ENCODE measurements around the gene ZNF438. TPM values are rescaled to one million over a fixed set of nuclear protein-coding genes. Genes with fewer than 3 reads are reported as not detected.
"Not testable (repeated sequence)": the region's sequence is repeated elsewhere in the genome, so short reads cannot be mapped to it uniquely, and the experiment has no call there.

The ZNF438 gene
- total RNA-seq, 1 donor from 2014 or later, result 1.7 TPM

DNA sequence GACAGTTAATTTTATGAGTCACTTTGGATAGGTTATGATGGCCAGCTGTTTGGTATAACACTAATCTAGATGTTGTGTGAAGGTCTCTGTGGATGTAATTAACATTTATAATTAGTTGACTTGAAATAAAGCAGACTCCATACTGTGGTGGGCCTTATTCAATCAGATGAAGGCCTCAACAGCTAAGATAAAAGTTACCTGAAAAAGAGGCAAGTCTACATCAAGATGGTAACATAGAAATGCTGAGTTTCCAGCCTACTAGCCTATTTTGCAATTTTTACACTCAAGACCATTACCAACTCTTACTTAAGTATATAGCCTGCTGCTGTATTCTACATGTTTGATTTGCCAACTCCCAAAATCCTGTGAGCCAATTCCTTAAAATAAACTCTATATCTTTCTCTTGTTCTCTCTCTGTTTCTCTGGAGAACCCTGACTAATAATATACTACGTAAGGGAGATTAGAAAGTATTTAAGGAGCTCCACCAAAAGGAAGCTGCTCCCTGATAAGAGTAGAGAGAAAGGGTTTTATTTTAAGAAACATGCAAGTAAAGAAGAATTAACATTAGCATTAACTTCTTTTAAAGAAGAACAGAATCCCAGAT, 42.7 kb downstream of the ZNF438 start:
- H3K27ac ChIP-seq, result peak overlapping the region; percentile 65 to 66
- no peak for DNase-seq (ENCODE audit: low spot score in 2 of 2)

DNA sequence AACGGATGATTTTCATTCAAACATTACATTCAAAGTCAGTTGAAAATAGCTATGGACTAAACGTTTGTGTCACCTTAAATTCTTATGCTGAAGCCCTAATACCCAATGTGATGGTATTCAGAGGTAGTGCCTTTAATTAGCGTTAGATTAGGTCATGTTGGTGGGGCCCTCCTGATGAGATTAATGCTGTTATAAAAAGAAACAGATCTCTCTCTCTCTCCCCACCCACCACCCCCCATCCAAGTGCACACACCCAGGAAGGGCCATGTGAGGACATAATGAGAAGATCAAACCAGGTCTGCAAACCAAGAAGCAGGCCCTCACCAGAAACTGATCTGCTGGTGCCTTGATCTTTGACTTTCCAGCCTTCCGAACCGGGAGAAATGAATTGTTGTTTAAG, 44.2 kb downstream of the ZNF438 start:
- TF ChIP-seq, protein P1, sequence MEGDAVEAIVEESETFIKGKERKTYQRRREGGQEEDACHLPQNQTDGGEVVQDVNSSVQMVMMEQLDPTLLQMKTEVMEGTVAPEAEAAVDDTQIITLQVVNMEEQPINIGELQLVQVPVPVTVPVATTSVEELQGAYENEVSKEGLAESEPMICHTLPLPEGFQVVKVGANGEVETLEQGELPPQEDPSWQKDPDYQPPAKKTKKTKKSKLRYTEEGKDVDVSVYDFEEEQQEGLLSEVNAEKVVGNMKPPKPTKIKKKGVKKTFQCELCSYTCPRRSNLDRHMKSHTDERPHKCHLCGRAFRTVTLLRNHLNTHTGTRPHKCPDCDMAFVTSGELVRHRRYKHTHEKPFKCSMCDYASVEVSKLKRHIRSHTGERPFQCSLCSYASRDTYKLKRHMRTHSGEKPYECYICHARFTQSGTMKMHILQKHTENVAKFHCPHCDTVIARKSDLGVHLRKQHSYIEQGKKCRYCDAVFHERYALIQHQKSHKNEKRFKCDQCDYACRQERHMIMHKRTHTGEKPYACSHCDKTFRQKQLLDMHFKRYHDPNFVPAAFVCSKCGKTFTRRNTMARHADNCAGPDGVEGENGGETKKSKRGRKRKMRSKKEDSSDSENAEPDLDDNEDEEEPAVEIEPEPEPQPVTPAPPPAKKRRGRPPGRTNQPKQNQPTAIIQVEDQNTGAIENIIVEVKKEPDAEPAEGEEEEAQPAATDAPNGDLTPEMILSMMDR (IDR thresholded peaks at IDR 0.05), result no peak
- peaks cover 7 to 36% of the 10 kb centered on the region in 2 donors for H3K4me1 ChIP-seq
- intact Hi-C loops (cut with DNase I), result loop anchor here (5.0 kb wide), 1 partner anchor 170 kb away; no protein-coding TSS in a partner anchor

More for the DNA sequence above, 42.7 kb downstream of the ZNF438 start:
- Histone ChIP-seq H3K9me3 (peaks cover 0 to 5% of the 10 kb centered on the region in 2 donors), H3K4me3 (no peak overlapping the region), H3K36me3 (no peaks in the 10 kb centered on the region), H3K27me3 (no peaks in the 10 kb centered on the region), H3K4me1 (peaks cover 10 to 42% of the 10 kb centered on the region in 2 donors)
- intact Hi-C loops (cut with DNase I), result loop anchor here (5.0 kb wide), 1 partner anchor 172 kb away; no protein-coding TSS in a partner anchor
- TF ChIP-seq, protein P1 (IDR thresholded peaks at IDR 0.05), result no peak

DNA sequence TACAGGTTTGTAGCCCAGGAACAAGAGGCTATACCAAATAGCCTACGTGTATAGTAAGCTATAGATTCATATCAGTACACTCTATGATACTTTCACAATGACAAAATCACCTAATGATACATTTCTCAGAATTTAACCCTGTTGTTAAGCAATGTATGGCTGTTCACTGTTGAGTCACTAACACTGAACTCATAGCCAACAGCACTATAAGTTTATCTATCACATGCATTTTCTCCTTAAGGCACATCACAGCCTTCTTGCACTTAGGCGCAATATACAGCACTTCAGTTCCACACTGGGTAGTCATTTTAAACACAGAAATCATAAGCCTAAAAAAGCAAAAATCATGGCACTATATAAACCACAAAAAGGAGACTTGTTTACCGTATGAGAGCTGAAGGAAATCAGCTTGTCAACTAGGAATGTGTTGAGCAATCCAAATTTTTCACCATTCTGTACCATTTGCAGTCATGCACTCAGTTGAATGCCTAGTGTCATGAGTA, 45.6 kb downstream of the ZNF438 start:
- Histone ChIP-seq H3K36me3 (no peaks in the 10 kb centered on the region), H3K9me3 (peaks cover 0 to 5% of the 10 kb centered on the region in 2 donors), H3K4me3 (no peak overlapping the region), H3K4me1 (peaks cover 9 to 40% of the 10 kb centered on the region in 2 donors), H3K27me3 (no peaks in the 10 kb centered on the region), H3K27ac (peak overlapping the region in 1 of 2 donors; percentile 28)
- TF ChIP-seq, protein P1 (IDR thresholded peaks at IDR 0.05), result no peak
- DNase-seq (ENCODE audit: low spot score in 2 of 2), result no peak
- intact Hi-C loops (cut with DNase I), result loop anchor here (5.0 kb wide), 1 partner anchor 169 kb away; no protein-coding TSS in a partner anchor

More for the DNA sequence above, 44.2 kb downstream of the ZNF438 start:
- Histone ChIP-seq H3K27ac (no peak overlapping the region), H3K4me3 (no peak overlapping the region), H3K27me3 (no peaks in the 10 kb centered on the region), H3K9me3 (peaks cover 0 to 5% of the 10 kb centered on the region in 2 donors), H3K36me3 (no peaks in the 10 kb centered on the region)
- DNase-seq (ENCODE audit: low spot score in 2 of 2), result no peak

DNA sequence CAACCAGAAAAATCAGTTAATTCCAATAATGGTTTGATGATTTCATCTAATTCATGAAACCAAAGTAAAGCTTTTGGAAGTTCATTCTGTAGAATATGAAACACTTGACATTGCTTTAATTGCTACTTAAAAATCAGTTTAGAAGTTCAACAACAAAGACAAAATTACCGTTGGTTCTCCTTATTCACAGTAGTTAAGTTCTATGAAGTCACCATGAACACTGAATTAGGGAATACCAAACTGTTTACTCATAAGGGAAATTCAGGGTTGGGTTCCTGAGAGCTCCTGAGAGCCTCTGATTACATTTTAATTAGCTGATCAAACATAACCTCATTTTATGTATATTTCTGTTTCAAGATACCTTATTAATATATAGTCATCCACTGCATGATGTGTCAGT, 46.2 kb downstream of the ZNF438 start:
- Histone ChIP-seq H3K4me3 (no peak overlapping the region), H3K4me1 (peaks cover 9 to 45% of the 10 kb centered on the region in 2 donors), H3K36me3 (no peaks in the 10 kb centered on the region), H3K27me3 (no peaks in the 10 kb centered on the region), H3K9me3 (peaks cover 0 to 5% of the 10 kb centered on the region in 2 donors), H3K27ac (peak overlapping the region in 1 of 2 donors; percentile 1)
- intact Hi-C loops (cut with DNase I), result loop anchor here (5.0 kb wide), 1 partner anchor 168 kb away; no protein-coding TSS in a partner anchor
- DNase-seq (ENCODE audit: low spot score in 2 of 2), result no peak
- TF ChIP-seq, protein P1 (IDR thresholded peaks at IDR 0.05), result no peak

DNA sequence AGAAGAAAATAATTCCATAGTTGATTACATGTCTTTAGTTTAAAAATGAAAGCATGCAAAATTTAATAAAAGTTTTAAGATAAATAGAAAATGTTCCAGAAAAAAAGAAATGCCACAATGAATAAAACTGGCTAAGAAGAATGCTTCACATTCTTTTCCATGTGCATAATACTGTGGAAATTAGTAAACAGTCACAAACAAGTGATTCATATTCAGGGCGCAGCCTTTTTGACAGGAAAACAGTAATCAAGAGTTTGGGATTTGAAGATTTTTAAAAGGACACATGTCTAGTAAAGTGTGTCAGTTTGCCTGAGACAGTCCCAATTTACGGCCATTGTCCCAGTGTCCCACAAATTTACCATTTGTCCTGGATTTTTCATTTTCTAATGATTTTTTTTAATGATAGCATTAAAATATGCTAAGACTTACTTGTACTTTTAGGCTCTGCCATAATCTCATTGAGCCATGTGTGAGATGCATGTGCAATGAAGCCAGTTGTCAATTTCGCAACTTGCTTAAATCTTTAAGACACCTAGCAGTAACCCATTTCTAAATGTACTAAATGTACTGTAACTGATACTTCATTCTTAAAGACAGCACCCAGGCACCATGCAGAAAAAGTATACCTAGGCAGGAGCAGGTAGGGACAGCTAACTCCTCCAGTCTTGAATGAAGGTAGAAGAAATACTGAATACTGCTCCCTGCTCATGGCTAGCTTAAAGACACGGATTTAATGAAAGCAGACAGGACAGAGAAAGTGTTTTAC, 46.9 kb downstream of the ZNF438 start:
- no peaks in the 10 kb centered on the region for H3K27me3 ChIP-seq
- intact Hi-C loops (cut with DNase I), result loop anchor here (5.0 kb wide), 2 partner anchors 48 to 167 kb away; partner anchors contain the start of gene ZNF438
- DNase-seq (ENCODE audit: low spot score in 2 of 2), result no peak
- H3K4me3 ChIP-seq, result no peak overlapping the region
- H3K4me1 ChIP-seq, result peaks cover 9 to 50% of the 10 kb centered on the region in 2 donors
- peaks cover 0 to 5% of the 10 kb centered on the region in 2 donors for H3K9me3 ChIP-seq
- peak overlapping the region in 1 of 2 donors; percentile 1 for H3K27ac ChIP-seq
- no peaks in the 10 kb centered on the region for H3K36me3 ChIP-seq
- TF ChIP-seq, protein P1 (IDR thresholded peaks at IDR 0.05), result no peak

DNA sequence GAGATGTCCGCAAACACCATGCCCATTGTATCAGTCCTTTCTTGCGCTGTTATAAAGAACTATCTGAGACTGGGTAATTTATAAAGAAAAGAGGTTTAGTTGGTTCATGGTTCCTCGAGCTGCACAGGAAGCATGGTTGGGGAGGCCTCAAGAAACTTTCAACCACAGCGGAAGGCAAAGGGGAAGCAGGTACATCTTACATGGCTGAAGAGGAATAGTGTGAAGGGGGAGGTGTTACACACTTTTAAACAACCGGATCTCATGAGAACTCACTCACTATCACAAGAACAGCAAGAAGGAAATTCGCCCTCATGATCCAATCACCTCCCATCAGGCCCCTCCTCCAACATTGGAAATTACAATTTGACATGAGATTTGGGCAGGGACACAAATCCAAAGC, 48.5 kb downstream of the ZNF438 start:
- DNase-seq (ENCODE audit: low spot score in 2 of 2); H3K27ac ChIP-seq; H3K36me3 ChIP-seq; H3K27me3 ChIP-seq; H3K4me3 ChIP-seq; H3K9me3 ChIP-seq: not testable (repeated sequence)
- H3K4me1 ChIP-seq, result peaks cover 9 to 45% of the 10 kb centered on the region in 2 donors
- intact Hi-C loops (cut with DNase I), result loop anchor here (5.0 kb wide), 1 partner anchor 49 kb away; the partner anchor contains the start of gene ZNF438

Measured in ascending aorta (tissue), 2 donors.